ENCODE data around the gene TMEM184C. TPM values are rescaled to one million over a fixed set of nuclear protein-coding genes. Genes with fewer than 3 reads are reported as not detected.

TMEM184C gene
- total and polyA plus RNA-seq, 8 donors, result 33.7 to 42.1 (median 38.9) TPM

GRCh38 chr4:147625733-147626132 is 8.5 kb downstream of the TMEM184C start:
- no peak for TF ChIP-seq CTCF (IDR thresholded peaks at IDR 0.05)
- peaks cover under 1 to 10% of the 10 kb centered on the region in 2 donors for H3K4me1 ChIP-seq
- intact Hi-C loops (cut with DNase I), result no loop called here
- H3K36me3 ChIP-seq, result peaks cover 4 to 79% of the 10 kb centered on the region in 2 donors
- H3K27ac ChIP-seq, result no peak overlapping the region
- no peaks in the 10 kb centered on the region for H3K27me3 ChIP-seq
- no peak for DNase-seq
- no peak for ATAC-seq
- H3K4me3 ChIP-seq, result no peak overlapping the region
- H3K9me3 ChIP-seq, result no peaks in the 10 kb centered on the region

GRCh38 chr4:147626903-147627302 is 9.7 kb downstream of the TMEM184C start:
- Histone ChIP-seq H3K4me1 (no peaks in the 10 kb centered on the region), H3K27ac (no peak overlapping the region), H3K9me3 (no peaks in the 10 kb centered on the region), H3K4me3 (no peak overlapping the region), H3K27me3 (no peaks in the 10 kb centered on the region), H3K36me3 (peaks cover 4 to 85% of the 10 kb centered on the region in 2 donors)
- DNase-seq, result no peak
- no peak for ATAC-seq
- intact Hi-C loops (cut with DNase I), result no loop called here
- no peak for TF ChIP-seq CTCF (IDR thresholded peaks at IDR 0.05)

GRCh38 chr4:147628415-147628814 is 11.2 kb downstream of the TMEM184C start:
- no peaks in the 10 kb centered on the region for H3K9me3 ChIP-seq
- intact Hi-C loops (cut with DNase I), result no loop called here
- H3K27ac ChIP-seq, result no peak overlapping the region
- ATAC-seq (no peak), DNase-seq (no peak)
- no peaks in the 10 kb centered on the region for H3K27me3 ChIP-seq
- no peaks in the 10 kb centered on the region for H3K4me1 ChIP-seq
- no peak for TF ChIP-seq CTCF (IDR thresholded peaks at IDR 0.05)
- peaks cover 4 to 87% of the 10 kb centered on the region in 2 donors for H3K36me3 ChIP-seq
- no peak overlapping the region for H3K4me3 ChIP-seq

- Histone ChIP-seq H3K4me1 (no peaks in the 10 kb centered on the region), H3K27ac (no peak overlapping the region), H3K9me3 (no peaks in the 10 kb centered on the region), H3K4me3 (no peak overlapping the region), H3K36me3 (peaks cover 3 to 91% of the 10 kb centered on the region in 2 donors), H3K27me3 (no peaks in the 10 kb centered on the region)
- intact Hi-C loops (cut with DNase I), result no loop called here
- DNase-seq (no peak), ATAC-seq (no peak)
- TF ChIP-seq CTCF (IDR thresholded peaks at IDR 0.05), result no peak
Observed at GRCh38 chr4:147629783-147630730, 12.9 kb downstream of the TMEM184C start.

- intact Hi-C loops (cut with DNase I), result no loop called here
- DNase-seq (no peak), ATAC-seq (peak; percentile 70)
- Histone ChIP-seq H3K27ac (no peak overlapping the region), H3K9me3 (no peaks in the 10 kb centered on the region), H3K4me3 (no peak overlapping the region), H3K27me3 (no peaks in the 10 kb centered on the region), H3K4me1 (no peaks in the 10 kb centered on the region), H3K36me3 (peaks cover 0 to 91% of the 10 kb centered on the region in 2 donors)
- TF ChIP-seq CTCF (IDR thresholded peaks at IDR 0.05), result no peak
Observed at GRCh38 chr4:147633113-147633512, 15.9 kb downstream of the TMEM184C start.
